Measurements from ENCODE around the gene UBL7. TPM values are rescaled to one million over a fixed set of nuclear protein-coding genes. Genes with fewer than 3 reads are reported as not detected.

UBL7 gene
- 29.5 and 34.1 TPM in 2 replicates for total RNA-seq

GRCh38 chr15:74460871-74461846, at the start of gene UBL7:
Gene UBL7, minus strand, starts transcription at chr15:74461160. Its CDS starts 2,293 bp downstream, at chr15:74458867.

GRCh38 chr15:74433592-74434262, 27.2 kb downstream of the UBL7 start, which contains the start of gene SEMA7A:
Gene SEMA7A, minus strand, starts transcription at chr15:74433958. Its CDS starts 40 bp downstream, at chr15:74433918.

Small RNA genes within 50 kb of the gene (small RNA-seq; reads per million reads assigned to genes)
- not detected for gene MIR6881
- not detected for gene RF00591

Other genes with a start within 250 kb of the UBL7 start
- not detected in 2 replicates for gene CCDC33, start 224.8 kb downstream of the UBL7 start, total RNA-seq
- gene CYP11A1, start 93.5 kb downstream of the UBL7 start, total RNA-seq = not detected in 2 replicates
- 0.53 and 1.0 TPM in 2 replicates for gene SEMA7A, start 27.2 kb downstream of the UBL7 start, total RNA-seq
- gene ARID3B, start 80.1 kb upstream of the UBL7 start, total RNA-seq = 4.1 and 6.5 TPM in 2 replicates
- 41.5 and 67.8 TPM in 2 replicates for gene CLK3, start 154.7 kb upstream of the UBL7 start, total RNA-seq
- 18.3 and 20.1 TPM in 2 replicates for gene EDC3, start 234.9 kb upstream of the UBL7 start, total RNA-seq

Data from thoracic aorta endothelial cell (primary cell).